Effector memory CD4-positive, alpha-beta T cell (primary cell): ENCODE data around the gene PARP15.
"Not testable (repeated sequence)": the region's sequence is repeated elsewhere in the genome, so short reads cannot be mapped to it uniquely, and the experiment has no call there.

Experiments used
- DNase-seq, 3 donors: peaks; one replicate each; pipeline ENCODE4 v3.0.0-alpha.2; 2020
- H3K27ac ChIP-seq: 2 replicates; pipeline ENCODE4 v1.7.0; 2013; ENCODE audit warnings: mild to moderate bottlenecking, low read length, moderate library complexity; ENCODE audit not compliant: insufficient read depth, poor library complexity, severe bottlenecking
- H3K27me3 ChIP-seq: replicated peaks from 2 replicates; pipeline ENCODE4 v1.7.0; 2013; ENCODE audit warnings: mild to moderate bottlenecking, low read length; ENCODE audit not compliant: insufficient read depth, control insufficient read depth, poor library complexity, severe bottlenecking
- H3K36me3 ChIP-seq: 2 replicates; pipeline ENCODE4 v1.7.0; 2013; ENCODE audit warnings: mild to moderate bottlenecking, low read length, moderate library complexity; ENCODE audit not compliant: control insufficient read depth, insufficient read depth
- H3K4me1 ChIP-seq: 2 replicates; pipeline ENCODE4 v1.7.0; 2013; ENCODE audit warnings: low read length, mild to moderate bottlenecking; ENCODE audit not compliant: control insufficient read depth, insufficient read depth, poor library complexity, severe bottlenecking
- H3K4me3 ChIP-seq: 2 replicates; pipeline ENCODE4 v1.7.0; 2013; ENCODE audit warnings: low read length, low read depth, mild to moderate bottlenecking; ENCODE audit not compliant: insufficient read depth, poor library complexity, severe bottlenecking
- H3K9me3 ChIP-seq: 2 replicates; pipeline ENCODE4 v1.7.0; 2013; ENCODE audit warnings: mild to moderate bottlenecking, low read length, moderate library complexity; ENCODE audit not compliant: control insufficient read depth

PARP15 gene

GRCh38 chr3:122658336-122658735 is 80.9 kb downstream of the PARP15 start:
- H3K4me3 ChIP-seq, H3K27me3 ChIP-seq, H3K36me3 ChIP-seq, H3K4me1 ChIP-seq, DNase-seq, H3K9me3 ChIP-seq, H3K27ac ChIP-seq: not testable (repeated sequence)

- DNase-seq = no peak
- Histone ChIP-seq H3K27me3 (no peaks in the 10 kb centered on the region), H3K36me3 (no peaks in the 10 kb centered on the region), H3K4me3 (no peak overlapping the region), H3K4me1 (no peaks in the 10 kb centered on the region), H3K27ac (no peak overlapping the region), H3K9me3 (no peaks in the 10 kb centered on the region)
These were observed 83.0 kb downstream of the PARP15 start for GRCh38 chr3:122660297-122660974.

GRCh38 chr3:122661633-122662032 is 84.2 kb downstream of the PARP15 start:
- no peaks in the 10 kb centered on the region for H3K36me3 ChIP-seq
- DNase-seq = no peak

GRCh38 chr3:122662505-122662904 is 85.1 kb downstream of the PARP15 start:
- H3K4me3 ChIP-seq = no peak overlapping the region
- no peak overlapping the region for H3K27ac ChIP-seq
- H3K4me1 ChIP-seq = no peaks in the 10 kb centered on the region
- H3K9me3 ChIP-seq = no peaks in the 10 kb centered on the region
- DNase-seq = no peak
- H3K36me3 ChIP-seq = no peaks in the 10 kb centered on the region
- H3K27me3 ChIP-seq = no peaks in the 10 kb centered on the region

More at GRCh38 chr3:122661633-122662032, 84.2 kb downstream of the PARP15 start:
- Histone ChIP-seq H3K4me1 (no peaks in the 10 kb centered on the region), H3K27ac (no peak overlapping the region), H3K9me3 (no peaks in the 10 kb centered on the region), H3K27me3 (no peaks in the 10 kb centered on the region), H3K4me3 (no peak overlapping the region)

- Histone ChIP-seq H3K36me3 (no peaks in the 10 kb centered on the region), H3K9me3 (no peaks in the 10 kb centered on the region), H3K27me3 (no peaks in the 10 kb centered on the region), H3K27ac (no peak overlapping the region), H3K4me1 (no peaks in the 10 kb centered on the region), H3K4me3 (no peak overlapping the region)
- no peak for DNase-seq
These were observed 87.9 kb downstream of the PARP15 start for GRCh38 chr3:122665226-122665786.

GRCh38 chr3:122665881-122666280 is 88.4 kb downstream of the PARP15 start:
- Histone ChIP-seq H3K27ac (no peak overlapping the region), H3K4me3 (no peak overlapping the region), H3K36me3 (no peaks in the 10 kb centered on the region), H3K4me1 (no peaks in the 10 kb centered on the region), H3K9me3 (no peaks in the 10 kb centered on the region), H3K27me3 (no peaks in the 10 kb centered on the region)
- DNase-seq = no peak

GRCh38 chr3:122668930-122669730 is 91.7 kb downstream of the PARP15 start:
- no peak for DNase-seq

GRCh38 chr3:122671553-122671952 is 94.1 kb downstream of the PARP15 start:
- Histone ChIP-seq H3K27ac (no peak overlapping the region), H3K4me1 (no peaks in the 10 kb centered on the region), H3K27me3 (no peaks in the 10 kb centered on the region), H3K36me3 (no peaks in the 10 kb centered on the region), H3K4me3 (no peak overlapping the region), H3K9me3 (no peaks in the 10 kb centered on the region)
- no peak for DNase-seq

More at GRCh38 chr3:122668930-122669730, 91.7 kb downstream of the PARP15 start:
- Histone ChIP-seq H3K4me3 (no peak overlapping the region), H3K27ac (no peak overlapping the region), H3K9me3 (no peaks in the 10 kb centered on the region), H3K4me1 (no peaks in the 10 kb centered on the region), H3K27me3 (no peaks in the 10 kb centered on the region), H3K36me3 (no peaks in the 10 kb centered on the region)

- H3K36me3 ChIP-seq = no peaks in the 10 kb centered on the region
- no peaks in the 10 kb centered on the region for H3K9me3 ChIP-seq
- no peaks in the 10 kb centered on the region for H3K4me1 ChIP-seq
- DNase-seq = no peak
- no peak overlapping the region for H3K4me3 ChIP-seq
- H3K27me3 ChIP-seq = no peaks in the 10 kb centered on the region
- no peak overlapping the region for H3K27ac ChIP-seq
These were observed 96.9 kb downstream of the PARP15 start for GRCh38 chr3:122674339-122674738.

- Histone ChIP-seq H3K9me3 (no peaks in the 10 kb centered on the region), H3K36me3 (no peaks in the 10 kb centered on the region), H3K4me3 (no peak overlapping the region), H3K27me3 (no peaks in the 10 kb centered on the region), H3K4me1 (peaks cover 11% of the 10 kb centered on the region), H3K27ac (no peak overlapping the region)
- no peak for DNase-seq
These were observed 99.3 kb downstream of the PARP15 start for GRCh38 chr3:122676759-122677158.
